ENCODE results near the gene RASGRP3.
"Not testable (repeated sequence)": the region's sequence is repeated elsewhere in the genome, so short reads cannot be mapped to it uniquely, and the experiment has no call there.

Gene RASGRP3

DNA sequence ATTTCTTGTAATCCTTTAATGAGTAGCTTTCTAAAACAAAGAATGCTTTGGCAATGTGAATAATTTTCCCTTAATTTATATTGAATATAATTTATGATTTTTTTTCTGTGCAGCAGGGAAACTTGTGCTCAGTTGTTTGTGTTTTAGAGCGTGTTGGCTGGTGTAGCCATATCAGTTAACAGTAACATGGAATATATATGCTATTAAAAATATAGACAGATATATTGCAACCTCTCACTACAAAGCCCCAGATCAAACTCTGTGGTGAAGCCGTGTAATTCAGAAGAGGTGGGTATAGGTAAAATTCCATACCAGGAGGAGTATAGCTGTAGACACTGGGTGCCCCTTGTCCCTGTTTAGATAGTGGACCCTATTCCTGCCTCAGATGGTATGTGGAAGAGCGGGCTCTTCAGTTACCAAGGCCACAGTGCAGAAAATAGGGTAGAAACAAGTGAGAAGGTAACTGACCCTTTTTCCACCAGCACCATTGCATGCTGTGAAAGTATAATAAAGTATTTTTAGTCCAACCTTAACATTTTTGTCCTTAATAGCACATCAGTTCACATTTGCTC lies 18.1 kb upstream of the RASGRP3 start:
- no peak for DNase-seq

- no peak for DNase-seq
Observed at GRCh38 chr2:33459745-33460144, 16.7 kb upstream of the RASGRP3 start.

GRCh38 chr2:33462512-33462911 lies 13.9 kb upstream of the RASGRP3 start:
- DNase-seq, result not testable (repeated sequence)

- no peak for DNase-seq
Observed at GRCh38 chr2:33467413-33467812, 9.0 kb upstream of the RASGRP3 start.

GRCh38 chr2:33469238-33469637 lies 7.2 kb upstream of the RASGRP3 start:
- DNase-seq, result no peak

- peak; percentile 52 for DNase-seq
Observed at GRCh38 chr2:33475224-33476130, 972 bp upstream of the RASGRP3 start.

DNA sequence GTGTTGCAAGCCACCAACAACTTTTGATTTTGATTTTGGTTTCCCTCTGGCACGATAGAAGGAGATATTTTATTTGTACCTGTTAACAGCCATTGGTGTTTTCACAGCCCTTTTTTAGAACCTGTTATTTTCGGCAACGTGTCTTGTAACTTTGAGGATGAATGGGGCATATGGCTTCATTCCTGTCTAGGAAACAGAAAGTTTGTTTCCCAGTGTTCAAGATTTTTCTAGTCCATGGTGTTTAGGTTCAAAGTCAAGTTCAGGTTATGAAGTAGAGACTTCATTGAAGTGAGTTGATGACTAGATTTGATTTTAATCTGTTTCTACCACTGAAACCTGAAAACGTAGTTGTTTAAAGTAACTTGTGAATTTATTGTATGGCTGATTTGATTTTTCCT lies 343 bp downstream of the RASGRP3 start:
- DNase-seq, result no peak

DNA sequence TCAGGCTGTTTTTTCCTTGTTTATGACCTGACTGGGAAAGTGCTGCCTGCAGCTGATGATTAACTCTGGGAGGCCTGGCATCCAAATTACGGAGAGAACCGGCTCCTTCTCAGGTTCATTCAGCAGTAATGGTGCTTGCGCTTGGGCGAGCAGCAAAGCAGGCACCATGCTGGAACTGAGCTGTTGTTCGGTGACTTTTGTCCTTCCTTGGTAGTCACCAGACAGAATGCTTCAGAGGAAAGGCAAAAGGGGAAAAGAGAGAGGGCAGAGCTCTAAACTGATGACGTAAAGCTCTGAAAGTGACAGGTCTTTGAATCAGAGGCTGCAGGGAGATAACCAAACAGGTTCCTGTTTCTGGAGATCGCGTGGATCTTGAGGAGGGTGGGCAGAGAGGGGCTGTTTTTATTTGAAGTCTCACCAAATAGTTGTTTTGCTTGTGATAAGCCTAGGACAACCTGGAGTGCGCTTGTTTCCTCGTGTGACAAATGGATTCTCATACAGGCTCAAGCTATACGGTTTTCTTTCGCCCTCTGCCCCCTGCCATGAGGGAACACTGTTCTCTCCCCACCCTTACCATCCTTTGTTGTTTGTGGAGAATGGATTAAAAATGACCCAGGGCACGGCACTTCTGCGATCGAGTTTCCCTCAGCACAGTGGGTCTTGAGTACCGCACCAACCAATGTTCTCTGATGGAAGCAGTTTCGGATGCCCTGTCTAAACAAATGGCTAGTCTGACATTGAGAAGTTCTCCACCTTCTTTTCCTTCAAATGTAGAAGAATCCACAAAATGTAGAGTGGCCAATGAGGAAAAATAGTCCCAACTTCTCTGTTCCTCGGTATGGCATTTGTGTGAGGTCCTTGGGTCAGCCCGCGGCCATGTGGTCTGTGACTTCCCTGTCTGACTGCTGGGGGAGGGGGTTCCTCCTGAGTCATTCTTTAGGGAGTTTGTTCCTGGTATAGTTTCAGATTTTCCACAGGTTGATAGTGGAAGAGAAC lies 1.3 kb downstream of the RASGRP3 start:
- no peak for DNase-seq

- no peak for DNase-seq
Observed at GRCh38 chr2:33478968-33479731, 2.7 kb downstream of the RASGRP3 start.

GRCh38 chr2:33482518-33482917 lies 6.1 kb downstream of the RASGRP3 start:
- no peak for DNase-seq

DNA sequence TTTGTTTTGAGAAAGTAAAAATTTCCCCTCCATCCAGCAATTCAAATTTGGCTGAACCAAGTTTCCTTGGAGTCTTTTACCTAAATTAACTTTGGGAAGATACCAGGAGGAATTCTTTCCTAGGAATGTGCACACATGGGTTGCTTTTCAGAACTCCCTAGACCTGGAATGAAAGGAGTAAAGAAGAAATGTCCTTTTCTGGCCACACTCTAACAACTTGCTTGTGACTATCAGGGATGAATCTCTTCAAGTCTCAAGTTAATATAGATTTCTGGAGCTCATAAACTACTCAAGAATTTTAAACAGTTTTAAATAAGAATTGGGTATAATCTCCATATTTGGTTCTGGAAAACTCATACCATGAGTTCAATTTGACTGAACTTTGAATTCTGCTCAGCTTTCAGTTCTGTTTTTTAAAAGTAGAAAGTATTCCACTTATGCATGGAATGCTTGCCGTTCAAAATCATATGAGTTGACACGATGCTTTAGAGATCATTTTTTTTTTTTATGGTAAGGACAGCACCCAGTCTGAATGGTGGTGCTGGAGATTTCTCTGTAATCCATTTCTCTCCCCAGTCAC lies 7.7 kb downstream of the RASGRP3 start:
- no peak for DNase-seq

DNA sequence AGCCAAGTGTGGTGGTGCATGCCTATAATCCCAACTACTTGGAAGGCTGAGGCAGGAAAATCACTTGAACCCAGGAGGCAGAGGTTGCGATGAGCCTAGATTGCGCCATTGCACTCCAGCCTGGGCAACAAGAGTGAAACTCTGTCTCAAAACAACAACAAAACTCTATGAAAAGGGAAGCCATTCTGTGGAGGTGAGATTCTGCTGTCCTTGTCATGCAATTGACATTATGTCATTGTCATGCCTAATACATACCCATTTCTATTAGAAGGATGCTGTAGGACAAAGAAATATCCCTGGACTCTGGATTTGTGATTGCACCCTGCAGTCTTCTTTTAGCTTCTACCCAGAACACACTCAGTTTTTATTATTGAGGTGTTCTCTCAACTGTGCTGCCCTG lies 8.6 kb downstream of the RASGRP3 start:
- DNase-seq, result no peak

DNA sequence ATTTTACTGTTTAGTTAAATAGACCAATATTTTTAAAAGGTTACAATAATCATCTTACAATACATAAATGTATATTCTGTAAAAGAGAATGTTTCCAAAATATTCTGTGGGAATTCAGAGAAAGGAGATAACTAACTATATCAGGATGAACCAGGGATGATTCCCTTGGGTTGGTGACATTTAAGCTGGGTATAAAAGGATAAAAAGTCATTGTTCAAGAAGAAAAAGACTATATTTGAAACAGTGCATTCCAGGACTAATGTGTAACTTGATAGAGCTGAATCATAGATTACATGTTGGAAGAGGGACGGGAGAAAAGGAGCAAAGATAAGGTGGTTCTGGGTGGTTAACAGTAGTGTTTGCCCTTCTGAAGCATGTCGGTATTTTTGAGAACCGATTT lies 10.1 kb downstream of the RASGRP3 start:
- DNase-seq, result no peak

DNA sequence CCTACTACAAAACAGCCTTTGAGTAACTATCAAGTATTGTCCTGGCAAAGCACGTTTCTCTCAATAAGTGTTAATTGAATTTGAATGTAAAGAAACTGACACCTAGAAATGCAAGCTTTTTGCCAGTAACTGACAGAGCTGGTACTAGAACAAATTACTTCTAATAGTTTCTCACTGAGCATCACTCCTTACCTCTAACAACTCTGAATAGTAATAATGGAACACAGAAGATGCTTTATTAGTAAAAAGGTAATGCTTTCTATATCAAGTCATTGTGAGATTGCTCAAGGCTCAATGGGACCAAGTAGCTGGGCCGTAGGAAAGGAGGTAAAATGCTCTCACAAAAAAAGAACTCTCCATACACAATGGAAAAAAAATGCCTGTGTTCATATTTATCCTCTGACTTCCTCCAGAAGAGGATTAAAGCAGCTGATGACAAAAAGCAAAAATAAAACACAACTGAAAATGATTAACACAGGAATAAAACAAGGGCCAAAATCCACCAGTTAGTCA lies 11.8 kb downstream of the RASGRP3 start:
- no peak for DNase-seq

DNA sequence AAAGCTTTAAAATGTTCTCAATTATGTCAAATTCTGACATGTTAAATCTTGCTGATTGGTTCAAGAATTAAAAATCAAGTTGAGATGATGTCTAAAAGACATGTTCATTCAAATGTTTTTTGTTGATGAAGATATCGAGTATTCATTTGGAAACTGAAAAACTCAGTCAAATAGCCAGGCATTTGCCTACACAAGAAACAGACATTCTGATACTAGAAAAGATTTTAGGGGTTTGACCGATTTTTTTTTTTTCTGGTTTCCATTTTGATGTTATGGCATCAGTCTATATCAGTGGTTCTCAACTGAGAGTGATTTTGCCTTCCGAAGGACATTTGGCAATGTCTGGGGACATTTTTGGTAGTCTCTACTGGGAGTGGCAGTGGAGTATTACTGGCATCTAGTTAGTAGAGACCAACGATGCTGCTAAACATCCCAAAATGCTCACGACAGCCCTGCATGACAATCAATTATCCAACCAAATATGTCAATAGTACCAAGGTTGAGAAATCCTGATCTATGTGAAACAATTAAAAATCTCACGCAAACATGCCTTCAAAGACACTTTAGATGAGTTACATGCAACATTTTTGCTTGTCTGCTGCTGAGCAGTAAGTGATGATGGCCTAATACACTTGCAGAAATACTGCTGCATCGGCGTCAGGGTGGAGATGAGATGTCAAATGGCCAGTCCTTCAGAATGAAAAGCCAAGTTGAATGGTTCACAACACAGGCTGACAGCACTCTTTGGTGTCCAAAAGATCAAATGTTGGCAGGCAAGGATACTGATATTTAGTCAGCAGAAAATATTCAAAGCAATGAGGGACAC lies 12.5 kb downstream of the RASGRP3 start:
- DNase-seq, result no peak

DNA sequence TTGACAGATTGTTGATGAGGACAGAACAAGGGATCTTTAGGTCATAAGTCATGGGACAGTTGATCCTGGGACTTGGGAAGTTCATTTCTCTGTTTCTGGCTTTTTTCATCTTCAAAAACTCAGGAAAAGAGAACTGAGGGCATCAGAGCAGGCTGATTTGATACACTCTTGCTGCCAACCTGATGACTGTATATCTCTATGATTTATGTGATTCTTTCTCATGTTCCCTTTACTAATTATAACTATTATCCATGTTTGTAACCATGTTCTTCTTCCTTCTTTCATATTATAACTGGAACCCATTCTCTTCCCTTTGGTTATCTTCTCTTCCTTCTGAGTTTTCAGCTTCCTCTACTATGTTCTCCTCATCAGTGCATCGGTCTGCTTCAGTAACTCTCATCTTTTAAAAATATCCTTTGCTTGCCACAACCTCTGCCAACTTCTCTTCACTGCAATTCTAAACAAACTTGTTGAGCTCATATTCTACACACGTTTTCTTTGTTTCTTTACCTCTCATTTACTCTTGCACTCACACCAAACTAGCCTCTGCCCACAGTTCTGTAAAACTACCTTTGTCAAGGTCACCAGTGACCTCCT lies 13.5 kb downstream of the RASGRP3 start:
- no peak for DNase-seq

GRCh38 chr2:33491441-33492084 lies 15.1 kb downstream of the RASGRP3 start:
- no peak for DNase-seq

DNA sequence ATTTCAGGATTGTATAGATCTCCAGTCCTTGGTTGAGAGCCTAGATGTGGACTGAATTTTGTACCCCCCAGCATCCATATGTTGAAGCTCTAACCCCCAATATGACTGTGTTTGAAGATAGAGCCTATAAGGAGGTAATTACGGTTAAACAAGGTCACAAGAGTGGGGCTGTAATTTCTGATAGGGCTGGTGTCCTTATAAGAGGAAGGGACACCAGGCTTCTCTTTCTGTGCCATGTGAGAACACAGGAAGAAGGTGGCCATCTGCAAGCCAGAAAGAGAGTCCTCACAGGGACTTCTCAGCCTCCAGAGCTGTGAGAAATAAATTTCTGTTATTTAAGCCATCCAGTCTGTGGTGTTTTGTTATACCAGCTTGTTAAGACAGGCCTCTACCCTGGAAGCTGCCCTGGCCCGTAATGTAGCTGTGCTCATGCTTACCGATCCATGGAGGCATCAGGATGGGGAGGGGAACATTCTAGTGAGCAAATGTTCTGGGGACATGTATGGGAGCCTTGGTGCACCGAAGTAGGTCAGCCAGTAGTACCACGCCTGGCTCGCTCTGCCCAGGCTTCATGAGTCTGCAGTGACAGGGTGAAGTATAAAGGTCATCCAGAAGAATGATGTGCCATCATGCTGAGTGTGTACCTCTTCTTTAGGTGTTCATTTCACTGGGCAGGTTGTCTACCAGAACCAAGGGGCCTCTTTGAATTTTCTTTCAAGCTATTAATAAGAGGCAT lies 16.1 kb downstream of the RASGRP3 start:
- DNase-seq, result no peak

DNA sequence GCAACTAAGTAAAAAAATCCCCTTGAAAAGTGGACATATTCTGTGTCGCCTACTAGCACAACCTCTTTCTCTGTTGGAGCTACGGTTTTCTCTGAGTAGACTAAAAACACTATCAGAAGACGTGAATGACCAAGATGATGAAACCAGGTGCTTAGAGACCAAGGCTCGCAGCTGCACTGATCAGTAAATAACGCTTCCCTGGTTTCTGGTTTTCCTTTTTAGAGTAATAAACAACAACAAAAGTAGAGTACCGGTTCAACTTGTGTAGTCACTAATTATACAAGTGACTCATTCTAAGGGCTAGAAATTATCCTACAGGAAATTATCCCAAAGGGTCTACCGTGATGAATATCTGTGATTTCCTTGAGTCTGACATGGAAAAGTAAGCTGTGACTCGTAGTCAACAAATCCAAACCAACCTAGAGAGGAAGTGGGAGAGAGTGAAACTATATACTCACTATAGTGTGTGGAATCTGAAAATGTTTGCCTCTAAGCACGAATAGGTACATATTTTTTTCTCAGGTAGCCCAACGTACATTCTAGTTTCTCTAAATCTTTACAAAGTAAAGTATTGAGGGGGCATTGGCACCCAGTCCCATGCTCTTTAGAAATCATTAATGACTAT lies 17.8 kb downstream of the RASGRP3 start:
- no peak for DNase-seq
